Panc1 (cell line): ENCODE measurements around the gene SLC12A5. TPM values are rescaled to one million over a fixed set of nuclear protein-coding genes. Genes with fewer than 3 reads are reported as not detected.

ENCODE experiments used
- ATAC-seq: fragments of 200-7000 bp; cut with Tn5 transposase; 2 replicates; pipeline ENCODE4 v1.9.1; 2020; ENCODE audit warnings: mild to moderate bottlenecking, moderate library complexity
- BruUV-seq: library from RNA; stranded (reverse); fragments of 400-500 nt; replicated peaks from 2 replicates; lab custom pipeline; 2021; lab: Mats Ljungman, UMichigan
- CTCF ChIA-PET: fragments of 300-600 bp; sonication (Branson Sonifier 250); formaldehyde crosslinking; loops from one replicate; lab custom pipeline; 2022; ENCODE audit warnings: antibody characterized with exemption; lab: Charles Lee
- POLR2A ChIA-PET: fragments of 300-600 bp; sonication (Branson Sonifier 250); formaldehyde crosslinking; loops from one replicate; lab custom pipeline; 2022; ENCODE audit warnings: antibody characterized with exemption; lab: Charles Lee
- DNase-seq: peaks from one replicate; pipeline ENCODE4 v3.0.0-alpha.2; 2010; ENCODE audit warnings: low read depth, low spot score
- H3K27ac ChIP-seq: 2 replicates; pipeline ENCODE4 v1.5.1; 2011; ENCODE audit warnings: mild to moderate bottlenecking, low read length, inconsistent platforms
- H3K27me3 ChIP-seq: fragments of 200-500 bp; sonication (Bioruptor generic); 2 replicates; pipeline ENCODE4 v1.6.0; 2014; ENCODE audit warnings: low read length, inconsistent platforms; ENCODE audit not compliant: control insufficient read depth, insufficient read depth
- H3K36me3 ChIP-seq: fragments of 200-500 bp; sonication (Bioruptor generic); 2 replicates; pipeline ENCODE4 v1.5.1; 2014; ENCODE audit warnings: inconsistent platforms, mild to moderate bottlenecking, low read length, moderate library complexity; ENCODE audit not compliant: control insufficient read depth, insufficient read depth
- H3K4me1 ChIP-seq: 2 replicates; pipeline ENCODE4 v1.5.1; 2011; ENCODE audit warnings: inconsistent platforms, mild to moderate bottlenecking, low read length, moderate library complexity; ENCODE audit not compliant: control insufficient read depth, insufficient read depth
- H3K4me3 ChIP-seq, 2 experiments: 2 replicates each; pipeline ENCODE4 v1.5.1; 2011 to 2012; ENCODE audit warnings: low read depth in 2 of 2, low read length in 2 of 2, mild to moderate bottlenecking in 2 of 2, inconsistent platforms in 1 of 2, moderate library complexity in 1 of 2
- H3K9me3 ChIP-seq: fragments of 200-500 bp; sonication (Bioruptor generic); 2 replicates; pipeline ENCODE4 v1.5.1; 2014; ENCODE audit warnings: low read depth, mild to moderate bottlenecking, inconsistent platforms, low read length, moderate library complexity; ENCODE audit not compliant: control insufficient read depth, insufficient read depth
- POLR2AphosphoS5 ChIP-seq: IDR thresholded peaks from 2 replicates; pipeline ENCODE4 v1.6.1; 2012; ENCODE audit warnings: mild to moderate bottlenecking, low read depth, low read length, moderate library complexity
- SIN3A ChIP-seq: IDR thresholded peaks from 2 replicates; pipeline ENCODE4 v1.6.1; 2012; ENCODE audit warnings: low read depth, mild to moderate bottlenecking, low read length, moderate library complexity, borderline replicate concordance; ENCODE audit not compliant: insufficient read depth
- TCF7L2 ChIP-seq: IDR thresholded peaks from 2 replicates; pipeline ENCODE4 v1.6.1; 2011; ENCODE audit warnings: mild to moderate bottlenecking, low read depth, low read length, inconsistent platforms
- in situ Hi-C: cut with HindIII; loops from 2 replicates; pipeline ENCODE4 v1.10.0; 2016; ENCODE audit warnings: low sequenced_read_pairs, low pct_unique_long_range_greater_than_20kb
- intact Hi-C: fragments of 100-400 bp; cut with micrococcal nuclease; formaldehyde crosslinking; loops from one replicate; pipeline ENCODE4 v1.10.0; 2022; ENCODE audit not compliant: unreplicated experiment
- total RNA-seq: library from RNA; stranded (reverse); gene quantifications from one replicate; pipeline ENCODE4 v1.2.1, GENCODE V29; 2021; ENCODE audit not compliant: unreplicated experiment
- TF ChIP-seq, protein P1 (sequence below): fragments of 450-650 bp; IDR thresholded peaks from 2 replicates; pipeline ENCODE4 v1.5.1; 2017; ENCODE audit warnings: mild to moderate bottlenecking
- TF ChIP-seq, protein P2 (sequence below), 2 experiments: IDR thresholded peaks; 2 replicates each; pipeline ENCODE4 v1.6.1; 2011 to 2012; ENCODE audit warnings: low read depth in 2 of 2, control low read depth in 1 of 2, low read length in 1 of 2, mild to moderate bottlenecking in 1 of 2, moderate library complexity in 1 of 2; ENCODE audit not compliant: insufficient read depth in 1 of 2

SLC12A5 gene
- total RNA-seq, 1 experiment from 2014 or later = 11.8 TPM

DNA sequence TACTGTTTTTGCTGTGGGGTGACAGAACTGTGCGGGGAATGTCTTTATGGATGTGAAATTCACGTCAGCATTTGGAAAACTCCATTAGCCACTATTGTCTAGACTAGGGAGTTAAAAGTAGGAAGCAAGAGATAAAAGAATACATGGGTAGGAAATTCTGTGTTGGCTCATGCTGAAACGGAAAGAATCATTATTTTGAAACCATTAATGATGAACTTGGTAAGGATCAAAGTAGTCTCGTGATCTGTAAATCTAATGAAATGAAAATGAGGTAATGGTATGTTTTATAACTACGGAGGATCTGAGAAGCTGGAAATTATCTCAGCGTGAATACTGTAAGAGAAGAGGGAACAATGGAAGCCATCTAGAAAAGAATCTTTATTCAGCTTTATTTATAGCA lies 78.0 kb downstream of the SLC12A5 start:
- intact Hi-C loops = no loop called here
- no TSS peak for BruUV-seq

DNA sequence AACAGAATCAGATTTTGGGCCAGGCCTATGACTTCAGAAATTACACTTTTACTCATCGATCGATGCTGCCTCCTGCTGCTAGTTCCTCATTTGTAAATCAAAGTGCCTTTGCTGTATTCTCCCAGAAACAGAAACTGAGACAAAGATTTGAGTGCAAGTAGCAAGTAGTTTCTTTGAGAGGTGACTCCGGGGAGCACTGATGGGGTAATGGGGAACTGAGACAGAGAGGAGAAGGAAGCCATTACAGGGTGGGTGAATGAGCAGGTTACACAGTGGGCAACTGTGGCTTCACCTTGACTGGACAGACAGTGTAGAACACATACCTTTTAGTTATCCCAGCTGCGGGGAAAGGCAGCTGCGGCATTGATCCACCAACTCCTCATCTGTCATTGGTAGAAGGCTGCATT lies 79.4 kb downstream of the SLC12A5 start:
- DNase-seq (no peak), ATAC-seq (no peak)
- BruUV-seq = no TSS peak
- ChIA-PET CTCF (no interaction called here), POLR2A (no interaction called here)
- no peaks in the 10 kb centered on the region for H3K36me3 ChIP-seq
- peaks cover 26% of the 10 kb centered on the region for H3K27me3 ChIP-seq
- TF ChIP-seq POLR2AphosphoS5 (no peak), TCF7L2 (no peak), SIN3A (no peak)
- TF ChIP-seq, protein P1, sequence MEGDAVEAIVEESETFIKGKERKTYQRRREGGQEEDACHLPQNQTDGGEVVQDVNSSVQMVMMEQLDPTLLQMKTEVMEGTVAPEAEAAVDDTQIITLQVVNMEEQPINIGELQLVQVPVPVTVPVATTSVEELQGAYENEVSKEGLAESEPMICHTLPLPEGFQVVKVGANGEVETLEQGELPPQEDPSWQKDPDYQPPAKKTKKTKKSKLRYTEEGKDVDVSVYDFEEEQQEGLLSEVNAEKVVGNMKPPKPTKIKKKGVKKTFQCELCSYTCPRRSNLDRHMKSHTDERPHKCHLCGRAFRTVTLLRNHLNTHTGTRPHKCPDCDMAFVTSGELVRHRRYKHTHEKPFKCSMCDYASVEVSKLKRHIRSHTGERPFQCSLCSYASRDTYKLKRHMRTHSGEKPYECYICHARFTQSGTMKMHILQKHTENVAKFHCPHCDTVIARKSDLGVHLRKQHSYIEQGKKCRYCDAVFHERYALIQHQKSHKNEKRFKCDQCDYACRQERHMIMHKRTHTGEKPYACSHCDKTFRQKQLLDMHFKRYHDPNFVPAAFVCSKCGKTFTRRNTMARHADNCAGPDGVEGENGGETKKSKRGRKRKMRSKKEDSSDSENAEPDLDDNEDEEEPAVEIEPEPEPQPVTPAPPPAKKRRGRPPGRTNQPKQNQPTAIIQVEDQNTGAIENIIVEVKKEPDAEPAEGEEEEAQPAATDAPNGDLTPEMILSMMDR = no peak
- TF ChIP-seq, protein P2, sequence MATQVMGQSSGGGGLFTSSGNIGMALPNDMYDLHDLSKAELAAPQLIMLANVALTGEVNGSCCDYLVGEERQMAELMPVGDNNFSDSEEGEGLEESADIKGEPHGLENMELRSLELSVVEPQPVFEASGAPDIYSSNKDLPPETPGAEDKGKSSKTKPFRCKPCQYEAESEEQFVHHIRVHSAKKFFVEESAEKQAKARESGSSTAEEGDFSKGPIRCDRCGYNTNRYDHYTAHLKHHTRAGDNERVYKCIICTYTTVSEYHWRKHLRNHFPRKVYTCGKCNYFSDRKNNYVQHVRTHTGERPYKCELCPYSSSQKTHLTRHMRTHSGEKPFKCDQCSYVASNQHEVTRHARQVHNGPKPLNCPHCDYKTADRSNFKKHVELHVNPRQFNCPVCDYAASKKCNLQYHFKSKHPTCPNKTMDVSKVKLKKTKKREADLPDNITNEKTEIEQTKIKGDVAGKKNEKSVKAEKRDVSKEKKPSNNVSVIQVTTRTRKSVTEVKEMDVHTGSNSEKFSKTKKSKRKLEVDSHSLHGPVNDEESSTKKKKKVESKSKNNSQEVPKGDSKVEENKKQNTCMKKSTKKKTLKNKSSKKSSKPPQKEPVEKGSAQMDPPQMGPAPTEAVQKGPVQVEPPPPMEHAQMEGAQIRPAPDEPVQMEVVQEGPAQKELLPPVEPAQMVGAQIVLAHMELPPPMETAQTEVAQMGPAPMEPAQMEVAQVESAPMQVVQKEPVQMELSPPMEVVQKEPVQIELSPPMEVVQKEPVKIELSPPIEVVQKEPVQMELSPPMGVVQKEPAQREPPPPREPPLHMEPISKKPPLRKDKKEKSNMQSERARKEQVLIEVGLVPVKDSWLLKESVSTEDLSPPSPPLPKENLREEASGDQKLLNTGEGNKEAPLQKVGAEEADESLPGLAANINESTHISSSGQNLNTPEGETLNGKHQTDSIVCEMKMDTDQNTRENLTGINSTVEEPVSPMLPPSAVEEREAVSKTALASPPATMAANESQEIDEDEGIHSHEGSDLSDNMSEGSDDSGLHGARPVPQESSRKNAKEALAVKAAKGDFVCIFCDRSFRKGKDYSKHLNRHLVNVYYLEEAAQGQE (IDR thresholded peaks at IDR 0.05; ENCODE audit: insufficient read depth in 1 of 2, low read depth in 2 of 2, low read length in 1 of 2) = no peak
- in situ Hi-C loops = no loop called here
- intact Hi-C loops = no loop called here
- H3K27ac ChIP-seq = no peak overlapping the region
- no peaks in the 10 kb centered on the region for H3K9me3 ChIP-seq
- no peak overlapping the region for H3K4me3 ChIP-seq
- H3K4me1 ChIP-seq = no peaks in the 10 kb centered on the region

More for the DNA sequence above, 78.0 kb downstream of the SLC12A5 start:
- no peak for ATAC-seq
- in situ Hi-C loops = no loop called here
- Histone ChIP-seq H3K9me3 (no peaks in the 10 kb centered on the region), H3K27me3 (peaks cover 29% of the 10 kb centered on the region), H3K27ac (no peak overlapping the region), H3K4me1 (no peaks in the 10 kb centered on the region), H3K36me3 (no peaks in the 10 kb centered on the region), H3K4me3 (no peak overlapping the region)
- TF ChIP-seq TCF7L2 = no peak
- no peak for TF ChIP-seq SIN3A
- TF ChIP-seq, protein P1 = no peak
- TF ChIP-seq, protein P2 (IDR thresholded peaks at IDR 0.05; ENCODE audit: insufficient read depth in 1 of 2, low read depth in 2 of 2, low read length in 1 of 2) = no peak
- no peak for TF ChIP-seq POLR2AphosphoS5
- no peak for DNase-seq
- POLR2A ChIA-PET = no interaction called here
- CTCF ChIA-PET = no interaction called here
